K562 (cell line): ENCODE results near the gene RIIAD1. TPM values are rescaled to one million over a fixed set of nuclear protein-coding genes. Genes with fewer than 3 reads are reported as not detected.

Experiments
- ILF3 ChIP-seq: fragments of 450-650 bp; IDR thresholded peaks from 2 replicates; pipeline ENCODE4 v1.6.1; 2018; ENCODE audit warnings: antibody characterized with exemption, mild to moderate bottlenecking, moderate library complexity, borderline replicate concordance
- NCOA4 ChIP-seq: fragments of 450-650 bp; IDR thresholded peaks from 2 replicates; pipeline ENCODE4 v1.6.1; 2018; ENCODE audit warnings: mild to moderate bottlenecking; ENCODE audit not compliant: partially characterized antibody
- POLR3G ChIP-seq: IDR thresholded peaks from 2 replicates; pipeline ENCODE4 v1.6.1; 2011; ENCODE audit not compliant: insufficient read length, insufficient replicate concordance; ENCODE audit errors: extremely low read depth
- RBM25 ChIP-seq: fragments of 200-400 bp; formaldehyde crosslinking; IDR thresholded peaks from 2 replicates; pipeline ENCODE4 v1.6.1; 2018; ENCODE audit warnings: low read length, low read depth, moderate library complexity; ENCODE audit not compliant: severe bottlenecking
- SRF ChIP-seq, 2 experiments: fragments of 250-450, 450-650 bp in 1 of 2; sonication (Bioruptor Pico) in 1 of 2; sonication (generic) in 1 of 2; formaldehyde crosslinking; IDR thresholded peaks; 2 replicates each; pipeline versions ENCODE4 v1.5.0 to v1.5.1; 2020 to 2022; ENCODE audit warnings: mild to moderate bottlenecking in 1 of 2, missing genetic modification reagents in 1 of 2
- TBP ChIP-seq: optimal IDR thresholded peaks from 2 replicates; pipeline ENCODE3; 2011; ENCODE audit warnings: low read depth, low read length, improper control_type of control experiment
- TFAP4 ChIP-seq: sonication (generic); formaldehyde crosslinking; IDR thresholded peaks from 2 replicates; pipeline ENCODE4 v1.8.0; 2022; ENCODE audit warnings: missing genetic modification reagents, mild to moderate bottlenecking, moderate library complexity, borderline replicate concordance
- ZBTB40 ChIP-seq, 2 experiments: fragments of 450-650 bp in 1 of 2; sonication (generic) in 1 of 2; formaldehyde crosslinking in 1 of 2; IDR thresholded peaks; 2 replicates each; pipeline versions ENCODE4 v1.7.1 to v1.9.0; 2016 to 2022; ENCODE audit warnings: inconsistent platforms in 1 of 2, mild to moderate bottlenecking in 1 of 2, missing genetic modification reagents in 1 of 2
- ZBTB5 ChIP-seq: fragments of 450-650 bp; IDR thresholded peaks from 2 replicates; pipeline ENCODE4 v1.6.1; 2017; ENCODE audit warnings: antibody characterized with exemption
- ZNF121 ChIP-seq: sonication (generic); formaldehyde crosslinking; conservative IDR thresholded peaks from 2 replicates; pipeline ENCODE4 v1.8.0; 2022; ENCODE audit warnings: missing genetic modification reagents
- ZNF253 ChIP-seq: fragments of 250-450 bp; sonication (Bioruptor Pico); conservative IDR thresholded peaks from 2 replicates; pipeline ENCODE4 v1.6.1; 2021; ENCODE audit warnings: mild to moderate bottlenecking
- ZNF316 ChIP-seq: fragments of 450-650 bp; IDR thresholded peaks from 2 replicates; pipeline ENCODE4 v1.6.1; 2016
- ZNF696 ChIP-seq: fragments of 250-450 bp; sonication (Bioruptor Pico); conservative IDR thresholded peaks from 2 replicates; pipeline ENCODE4 v1.4.0; 2020; ENCODE audit warnings: mild to moderate bottlenecking, moderate library complexity
- polyA plus RNA-seq, 8 experiments: library from polyadenylated mRNA; depleted of rRNA in 4 of 8; stranded (reverse) in 5 of 8; unstranded in 3 of 8; fragments of >200 nt; fragmentation: Nextera tagmentation in 2 of 8; fragmentation: Illumina TruSeq in 1 of 8; extraction: Ambion mirVana in 2 of 8; extraction: Trizol in 1 of 8; gene quantifications; 2 replicates each; pipeline versions ENCODE4 v1.2.1 to v1.2.3, GENCODE V29; 2011 to 2014; ENCODE audit warnings: inconsistent platforms in 1 of 8, missing spikeins in 1 of 8
- total RNA-seq, 7 experiments: library from RNA; depleted of rRNA in 6 of 7; stranded (reverse); fragments of >200 nt in 6 of 7; fragmentation: Illumina TruSeq in 2 of 7; extraction: Trizol in 2 of 7; gene quantifications; 2 replicates each; pipeline versions ENCODE4 v1.2.1 to v1.2.3, GENCODE V29; 2011 to 2021; ENCODE audit warnings: low replicate concordance in 1 of 7

RIIAD1 gene
- total and polyA plus RNA-seq, 9 of the 15 experiments (the other 6 are each of a cell fraction or from before 2014, with no cell fraction given) = not detected

GRCh38 chr1:151714820-151715725 lies 6.2 kb upstream of the RIIAD1 start (continued):
- peak; percentile 83 for TF ChIP-seq TFAP4 (CRISPR knock-in tag)
- no peak for TF ChIP-seq ILF3
- TF ChIP-seq SRF (CRISPR knock-in tag; IDR thresholded peaks at IDR 0.05) = no peak
- no peak for TF ChIP-seq TBP
- no peak for TF ChIP-seq ZNF696 (CRISPR knock-in tag)
- TF ChIP-seq ZNF316 = no peak
- TF ChIP-seq ZNF253 (CRISPR knock-in tag) = no peak
- no peak for TF ChIP-seq ZBTB5
- no peak for TF ChIP-seq ZNF121 (CRISPR knock-in tag)
- TF ChIP-seq ZBTB40 (IDR thresholded peaks at IDR 0.05) = no peak
- no peak for TF ChIP-seq ZBTB40 (CRISPR knock-in tag; IDR thresholded peaks at IDR 0.05)
- no peak for TF ChIP-seq RBM25
- TF ChIP-seq POLR3G = no peak
- TF ChIP-seq NCOA4 = no peak
